Suprapubic skin (tissue), 4 donors: ENCODE results near the gene FRMD3. TPM values are rescaled to one million over a fixed set of nuclear protein-coding genes. Genes with fewer than 3 reads are reported as not detected.

Source experiments
- DNase-seq, 2 donors: peaks; one replicate each; pipeline ENCODE4 v3.0.0-alpha.2; 2019; ENCODE audit warnings: low spot score in 2 of 2
- H3K27ac ChIP-seq: fragments of 200-600 bp; sonication (generic); one replicate; pipeline ENCODE4 v1.5.1; 2019
- H3K27me3 ChIP-seq: fragments of 200-600 bp; sonication (generic); one replicate; pipeline ENCODE4 v1.5.1; 2019
- H3K36me3 ChIP-seq: fragments of 200-600 bp; sonication (generic); one replicate; pipeline ENCODE4 v1.5.1; 2019
- H3K4me1 ChIP-seq: fragments of 200-600 bp; sonication (generic); one replicate; pipeline ENCODE4 v1.5.1; 2019
- H3K4me3 ChIP-seq: fragments of 200-600 bp; sonication (generic); one replicate; pipeline ENCODE4 v1.5.1; 2019; ENCODE audit warnings: mild to moderate bottlenecking
- H3K9me3 ChIP-seq: fragments of 200-600 bp; sonication (generic); one replicate; pipeline ENCODE4 v1.5.1; 2019
- CTCF ChIP-seq, 2 donors: fragments of 200-600 bp in 1 of 2; fragments of 450-650 bp in 1 of 2; sonication (generic) in 1 of 2; IDR thresholded peaks; one replicate each; pipeline ENCODE4 v1.5.1; 2016 to 2019; ENCODE audit warnings: antibody characterized with exemption in 2 of 2, mild to moderate bottlenecking in 1 of 2, moderate library complexity in 1 of 2
- EP300 ChIP-seq: sonication (generic); formaldehyde crosslinking; IDR thresholded peaks from one replicate; pipeline ENCODE4 v1.6.1; 2017; ENCODE audit warnings: antibody characterized with exemption
- POLR2A ChIP-seq, 2 donors: fragments of 450-650 bp; IDR thresholded peaks; one replicate each; pipeline ENCODE4 v1.6.1; 2017; ENCODE audit warnings: antibody characterized with exemption in 2 of 2, mild to moderate bottlenecking in 2 of 2, moderate library complexity in 2 of 2
- POLR2AphosphoS5 ChIP-seq, 3 donors: sonication (generic); formaldehyde crosslinking; IDR thresholded peaks; one replicate each; pipeline ENCODE4 v1.6.1; 2017; ENCODE audit warnings: antibody characterized with exemption in 3 of 3
- WGBS: methylation state at CpG from one replicate; pipeline ENCODE4 v1.1.5; 2018; 5-methylcytosine and 5-hydroxymethylcytosine counted together
- total RNA-seq, 4 donors: library from RNA; depleted of rRNA; stranded (reverse); fragments of >200 nt; gene quantifications; one replicate each; pipeline ENCODE4 v1.1.0, GENCODE V29; 2016

FRMD3 gene
- total RNA-seq, 4 donors from 2014 or later: 2.8 to 7.0 (median 5.2) TPM

DNA sequence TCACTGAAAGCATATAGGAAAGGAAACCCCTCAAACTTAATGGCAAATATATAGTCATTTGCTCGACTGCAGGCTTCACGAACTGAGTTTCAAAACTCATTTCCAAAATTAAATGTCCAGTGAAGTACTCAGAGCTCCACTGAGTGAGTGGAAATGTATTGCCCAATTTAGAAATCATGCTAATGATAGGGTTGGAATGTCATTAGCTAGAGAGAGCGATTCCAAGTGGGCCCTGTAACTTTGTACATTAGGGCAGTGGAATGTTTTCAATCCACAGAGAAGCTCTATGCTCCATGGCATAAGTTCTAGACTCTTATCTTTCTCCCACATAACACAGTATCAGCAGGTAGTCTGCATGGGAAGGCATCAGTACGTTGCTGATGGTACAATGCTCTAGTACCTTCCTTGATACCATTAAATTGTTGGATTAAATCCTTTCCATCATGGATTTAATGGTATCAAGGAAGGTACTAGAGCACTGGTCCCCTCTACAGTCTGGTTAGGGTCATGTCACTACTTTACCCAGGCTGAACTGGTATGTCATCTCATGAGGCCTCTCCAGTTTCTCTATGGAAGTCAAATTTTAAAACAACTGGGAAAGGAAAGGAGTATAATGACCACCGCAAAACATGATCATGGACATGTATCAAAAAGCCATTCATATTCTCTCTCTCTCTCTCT, 292.1 kb downstream of the FRMD3 start:
- H3K27me3 ChIP-seq: no peaks in the 10 kb centered on the region
- no peak overlapping the region for H3K27ac ChIP-seq
- 92% methylated on average over 5 of the region's 5 CpGs for WGBS
- H3K36me3 ChIP-seq: peaks cover 3% of the 10 kb centered on the region
- TF ChIP-seq EP300 (no peak), POLR2A (IDR thresholded peaks at IDR 0.05) (no peak), POLR2AphosphoS5 (IDR thresholded peaks at IDR 0.05) (no peak), CTCF (IDR thresholded peaks at IDR 0.05) (no peak)
- no peak overlapping the region for H3K4me3 ChIP-seq
- H3K4me1 ChIP-seq: no peaks in the 10 kb centered on the region
- DNase-seq: no peak
- H3K9me3 ChIP-seq: no peaks in the 10 kb centered on the region

GRCh38 chr9:83242066-83242465, 296.1 kb downstream of the FRMD3 start:
- DNase-seq: no peak
- Histone ChIP-seq H3K27me3 (no peaks in the 10 kb centered on the region), H3K27ac (no peak overlapping the region), H3K4me3 (no peak overlapping the region), H3K9me3 (no peaks in the 10 kb centered on the region), H3K36me3 (peaks cover 3% of the 10 kb centered on the region), H3K4me1 (peaks cover 5% of the 10 kb centered on the region)
- TF ChIP-seq CTCF (IDR thresholded peaks at IDR 0.05): no peak
- no peak for TF ChIP-seq POLR2A (IDR thresholded peaks at IDR 0.05)
- no peak for TF ChIP-seq EP300
- no peak for TF ChIP-seq POLR2AphosphoS5 (IDR thresholded peaks at IDR 0.05)
- 67% methylated on average over 2 of the region's 2 CpGs for WGBS

DNA sequence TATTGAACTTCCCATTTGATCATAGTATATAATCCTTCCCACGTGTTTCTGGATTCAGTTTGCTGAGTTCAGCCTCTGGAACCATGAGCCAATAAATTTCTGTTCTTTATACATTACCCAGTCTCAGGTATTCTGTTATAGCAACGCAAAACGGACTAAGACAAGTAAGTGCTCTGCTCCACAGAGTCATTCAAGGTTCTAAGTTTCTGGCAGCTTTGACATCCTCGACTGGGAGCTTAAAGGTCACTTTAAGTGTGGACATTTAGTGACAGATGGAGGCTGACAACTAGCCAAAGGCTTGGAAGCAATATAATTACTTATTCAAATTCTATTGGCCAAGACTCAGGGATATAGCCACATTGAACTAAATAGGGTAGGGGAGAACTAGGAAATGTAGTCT, 297.5 kb downstream of the FRMD3 start:
- 61% methylated on average over 4 of the region's 4 CpGs for WGBS
- no peak overlapping the region for H3K27ac ChIP-seq
- no peak overlapping the region for H3K4me3 ChIP-seq
- no peaks in the 10 kb centered on the region for H3K27me3 ChIP-seq
- peaks cover 5% of the 10 kb centered on the region for H3K4me1 ChIP-seq
- no peak for TF ChIP-seq EP300
- no peak for TF ChIP-seq POLR2AphosphoS5 (IDR thresholded peaks at IDR 0.05)
- no peak for TF ChIP-seq CTCF (IDR thresholded peaks at IDR 0.05)
- DNase-seq: no peak
- no peaks in the 10 kb centered on the region for H3K9me3 ChIP-seq
- H3K36me3 ChIP-seq: peaks cover 3% of the 10 kb centered on the region

DNA sequence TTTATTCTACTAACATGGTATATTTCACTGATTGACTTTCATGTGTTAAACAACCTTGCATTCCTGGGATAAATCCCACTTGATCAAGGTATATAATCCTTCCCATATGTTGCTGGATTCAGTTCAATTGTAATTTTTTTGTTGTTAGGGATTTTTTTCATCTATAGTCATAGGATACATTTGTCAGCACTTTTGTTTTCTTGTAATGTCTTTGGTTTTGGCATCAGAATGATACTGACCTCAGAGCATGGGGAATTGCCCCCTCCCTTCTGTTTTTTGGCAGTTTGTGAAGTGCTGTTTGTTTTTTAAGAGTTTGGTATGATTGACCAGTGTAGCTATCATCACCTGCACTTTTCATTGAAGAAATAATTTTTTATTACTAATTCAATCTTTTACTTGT, 298.5 kb downstream of the FRMD3 start:
- Histone ChIP-seq H3K4me3 (no peak overlapping the region), H3K9me3 (no peaks in the 10 kb centered on the region), H3K36me3 (peaks cover 3% of the 10 kb centered on the region), H3K27me3 (no peaks in the 10 kb centered on the region), H3K27ac (no peak overlapping the region), H3K4me1 (peaks cover 5% of the 10 kb centered on the region)
- TF ChIP-seq EP300 (no peak), CTCF (IDR thresholded peaks at IDR 0.05) (no peak), POLR2AphosphoS5 (IDR thresholded peaks at IDR 0.05) (no peak), POLR2A (IDR thresholded peaks at IDR 0.05) (no peak)
- no peak for DNase-seq

DNA sequence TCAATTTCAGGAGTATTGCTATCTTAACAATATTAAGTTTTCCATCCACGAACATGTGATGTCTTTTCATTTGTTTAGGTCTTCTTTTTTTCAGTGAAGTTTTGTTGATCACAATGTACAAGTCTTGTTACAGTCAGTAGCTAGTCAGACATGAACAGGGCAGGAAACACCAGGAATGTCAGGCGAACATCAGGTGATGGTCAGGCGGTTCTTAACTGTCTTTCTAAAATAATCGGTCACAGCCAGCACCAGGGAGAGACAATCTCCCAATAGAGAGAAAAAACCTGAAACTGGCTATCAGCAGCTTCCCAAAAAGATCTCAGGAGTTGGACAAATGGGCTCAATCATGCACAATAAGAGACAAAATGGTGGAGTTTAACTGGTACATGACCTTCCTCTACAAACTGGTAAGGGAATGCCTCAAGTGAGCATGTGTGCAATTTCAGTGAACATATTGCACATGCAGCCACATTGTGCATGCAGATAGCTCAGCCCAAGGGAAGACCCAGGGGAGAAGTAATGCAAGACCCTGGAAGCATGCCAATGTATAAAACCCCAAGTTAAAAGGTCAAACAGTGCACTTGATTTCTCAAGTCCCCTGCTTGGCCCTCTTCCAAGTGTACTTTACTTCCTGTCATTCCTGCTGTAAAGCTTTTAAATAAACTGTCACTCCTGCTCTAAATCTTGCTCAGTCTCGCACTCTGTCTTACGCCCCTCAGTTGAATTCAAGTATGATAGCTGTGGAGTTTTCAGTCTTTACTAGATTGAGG, 299.1 kb downstream of the FRMD3 start:
- 80% methylated on average over 6 of the region's 6 CpGs for WGBS
- peaks cover 3% of the 10 kb centered on the region for H3K36me3 ChIP-seq
- no peaks in the 10 kb centered on the region for H3K9me3 ChIP-seq
- no peaks in the 10 kb centered on the region for H3K27me3 ChIP-seq
- TF ChIP-seq POLR2A (IDR thresholded peaks at IDR 0.05) (no peak), POLR2AphosphoS5 (IDR thresholded peaks at IDR 0.05) (no peak), CTCF (IDR thresholded peaks at IDR 0.05) (no peak), EP300 (no peak)
- no peak overlapping the region for H3K27ac ChIP-seq
- no peak for DNase-seq
- H3K4me3 ChIP-seq: no peak overlapping the region
- peaks cover 5% of the 10 kb centered on the region for H3K4me1 ChIP-seq
